HG02852 (cell line): Measurements from ENCODE around the gene PLEKHA8.
"Not testable (repeated sequence)": the region's sequence is repeated elsewhere in the genome, so short reads cannot be mapped to it uniquely, and the experiment has no call there.

Experiments used
- ATAC-seq: cut with Tn5 transposase; IDR thresholded peaks from one replicate; pipeline ENCODE4 v1.9.1; 2021; ENCODE audit warnings: mild to moderate bottlenecking, moderate library complexity; ENCODE audit not compliant: unreplicated experiment

PLEKHA8 gene

GRCh38 chr7:30093420-30093952 lies 65.3 kb downstream of the PLEKHA8 start:
- no peak for ATAC-seq

GRCh38 chr7:30098599-30098998 lies 70.4 kb downstream of the PLEKHA8 start:
- not testable (repeated sequence) for ATAC-seq

GRCh38 chr7:30102281-30102680 lies 74.1 kb downstream of the PLEKHA8 start:
- ATAC-seq = no peak

- no peak for ATAC-seq
Measured at GRCh38 chr7:30104157-30104556, 75.9 kb downstream of the PLEKHA8 start.

- ATAC-seq = no peak
Measured at GRCh38 chr7:30112103-30112713, 84.0 kb downstream of the PLEKHA8 start.

- no peak for ATAC-seq
Measured at GRCh38 chr7:30113144-30113543, 84.9 kb downstream of the PLEKHA8 start.

GRCh38 chr7:30114536-30115238 lies 86.5 kb downstream of the PLEKHA8 start:
- ATAC-seq = no peak

- ATAC-seq = no peak
Measured at GRCh38 chr7:30115709-30116297, 87.6 kb downstream of the PLEKHA8 start.

GRCh38 chr7:30116771-30117170 lies 88.6 kb downstream of the PLEKHA8 start:
- ATAC-seq = no peak

GRCh38 chr7:30117896-30118295 lies 89.7 kb downstream of the PLEKHA8 start:
- ATAC-seq = no peak

- ATAC-seq = no peak
Measured at GRCh38 chr7:30119890-30120577, 91.8 kb downstream of the PLEKHA8 start.

GRCh38 chr7:30133736-30134610 lies 105.8 kb downstream of the PLEKHA8 start:
- no peak for ATAC-seq

GRCh38 chr7:30134611-30135300 lies 106.5 kb downstream of the PLEKHA8 start, which contains the start of gene MTURN:
Gene MTURN, plus strand, starts transcription at chr7:30134986. Its CDS starts 151 bp downstream, at chr7:30135137.
- ATAC-seq = peak; percentile 83

GRCh38 chr7:30135301-30136116 lies 107.3 kb downstream of the PLEKHA8 start:
- peak; percentile 33 for ATAC-seq

GRCh38 chr7:30136117-30136731 lies 108.0 kb downstream of the PLEKHA8 start:
- ATAC-seq = no peak

GRCh38 chr7:30136743-30137485 lies 108.7 kb downstream of the PLEKHA8 start:
- ATAC-seq = no peak

- ATAC-seq = no peak
Measured at GRCh38 chr7:30139836-30140384, 111.7 kb downstream of the PLEKHA8 start.
